ES-I3 (cell line): ENCODE measurements around the gene PCK2.
"Not testable (repeated sequence)": the region's sequence is repeated elsewhere in the genome, so short reads cannot be mapped to it uniquely, and the experiment has no call there.

ENCODE experiments used
- H3K36me3 ChIP-seq: 2 replicates; pipeline ENCODE4 v1.6.1; 2013; ENCODE audit warnings: mild to moderate bottlenecking, low read length, control low read depth, moderate library complexity; ENCODE audit not compliant: insufficient read depth
- H3K4me1 ChIP-seq: 2 replicates; pipeline ENCODE4 v1.6.1; 2013; ENCODE audit warnings: mild to moderate bottlenecking, control low read depth, low read length; ENCODE audit not compliant: insufficient read depth
- H3K9ac ChIP-seq: 2 replicates; pipeline ENCODE4 v1.6.1; 2013; ENCODE audit warnings: low read depth, mild to moderate bottlenecking, low read length, moderate library complexity
- H3K9me3 ChIP-seq: 2 replicates; pipeline ENCODE4 v1.6.1; 2013; ENCODE audit warnings: mild to moderate bottlenecking, low read length, moderate library complexity; ENCODE audit not compliant: control insufficient read depth, insufficient read depth

PCK2 gene

DNA sequence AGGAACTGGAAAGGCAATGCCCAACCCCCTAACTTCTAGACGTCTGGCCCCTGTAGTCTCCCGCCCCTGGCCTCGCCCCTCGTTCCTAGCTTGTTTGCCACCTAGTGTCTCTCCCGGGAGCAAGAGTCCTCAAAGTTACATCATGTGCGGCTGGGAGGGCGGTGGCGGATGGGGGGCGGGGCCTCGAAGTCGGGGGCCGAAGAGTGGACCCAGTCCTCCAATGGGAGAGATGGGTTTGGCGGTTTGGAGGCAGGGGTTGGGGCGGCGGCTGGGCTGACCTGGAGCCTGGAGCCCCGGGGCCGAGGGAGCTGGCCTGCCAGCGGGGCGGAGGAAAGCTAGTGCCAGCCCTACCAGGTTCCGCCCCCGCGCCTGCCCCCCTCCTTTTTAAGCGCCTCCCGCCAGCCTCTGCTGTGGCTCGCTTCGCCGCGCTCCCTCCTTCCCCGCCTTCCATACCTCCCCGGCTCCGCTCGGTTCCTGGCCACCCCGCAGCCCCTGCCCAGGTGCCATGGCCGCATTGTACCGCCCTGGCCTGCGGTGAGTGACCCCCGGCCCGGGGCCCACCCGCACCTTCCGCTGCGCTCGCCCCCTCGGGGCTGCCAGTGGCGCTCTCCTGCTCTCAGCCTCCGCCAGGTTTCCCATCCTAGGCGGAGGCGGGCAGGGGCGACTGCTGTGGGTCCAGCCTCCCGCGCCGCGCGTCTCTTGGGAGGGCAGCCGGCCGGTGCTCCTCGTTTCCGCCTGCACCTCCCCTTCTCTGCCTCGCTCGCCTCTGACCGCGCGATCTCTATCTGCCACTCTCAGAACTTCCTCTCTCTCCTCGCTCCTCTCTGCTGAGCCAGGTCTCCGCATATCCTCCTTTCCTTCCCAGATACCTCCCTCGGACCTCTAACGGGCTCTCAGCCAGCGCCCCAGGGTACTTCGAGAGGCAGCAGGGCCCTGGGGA lies at the start of gene PCK2:
PCK2 (plus strand) TSS at position 411 of the 940 bp plus-strand sequence; CDS start at position 506, 95 bp downstream.
- H3K9me3 ChIP-seq = no peaks in the 10 kb centered on the region; the same call in 1 of the 2 replicates
- H3K4me1 ChIP-seq = peaks cover 9% of the 10 kb centered on the region

DNA sequence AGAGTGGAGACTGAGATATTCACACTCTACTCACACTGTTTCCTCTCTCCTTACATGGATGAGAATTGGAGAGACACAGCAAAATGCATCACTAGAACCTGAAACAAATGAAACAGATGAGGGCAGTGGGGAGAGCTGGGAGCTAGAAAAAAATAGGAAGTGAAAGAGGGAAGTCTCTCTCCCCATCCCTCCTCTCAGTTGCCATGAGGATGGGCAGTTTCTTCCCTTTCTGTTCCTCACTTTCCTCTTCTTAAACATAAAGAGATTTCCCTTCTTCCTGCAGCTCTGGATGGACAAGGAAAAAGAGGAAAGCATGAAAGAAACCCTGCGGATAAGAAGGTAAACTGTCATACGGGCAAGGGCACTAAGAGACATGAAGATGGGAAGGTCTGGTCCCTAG lies 45.1 kb upstream of the PCK2 start:
- H3K4me1 ChIP-seq, H3K9me3 ChIP-seq, H3K9ac ChIP-seq, H3K36me3 ChIP-seq: not testable (repeated sequence)

More for the DNA sequence above, at the start of gene PCK2:
- Histone ChIP-seq H3K9ac (peak within 1 kb of the TSS; percentile 99), H3K36me3 (peaks cover 11% of the 10 kb centered on the region; the same call in 1 of the 2 replicates)

DNA sequence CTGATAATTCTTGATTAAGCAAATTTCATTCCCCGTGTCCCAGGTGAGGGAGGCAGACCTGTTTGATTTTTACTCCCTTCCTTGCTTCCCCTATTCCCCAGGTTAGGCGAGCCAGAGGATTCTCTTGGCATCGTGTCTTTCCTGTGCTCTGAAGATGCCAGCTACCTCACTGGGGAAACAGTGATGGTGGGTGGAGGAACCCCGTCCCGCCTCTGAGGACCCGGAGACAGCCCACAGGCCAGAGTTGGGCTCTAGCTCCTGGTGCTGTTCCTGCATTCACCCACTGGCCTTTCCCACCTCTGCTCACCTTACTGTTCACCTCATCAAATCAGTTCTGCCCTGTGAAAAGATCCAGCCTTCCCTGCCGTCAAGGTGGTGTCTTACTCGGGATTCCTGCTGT lies 43.4 kb upstream of the PCK2 start:
- not testable (repeated sequence) for H3K9ac ChIP-seq, H3K36me3 ChIP-seq, H3K4me1 ChIP-seq, H3K9me3 ChIP-seq

DNA sequence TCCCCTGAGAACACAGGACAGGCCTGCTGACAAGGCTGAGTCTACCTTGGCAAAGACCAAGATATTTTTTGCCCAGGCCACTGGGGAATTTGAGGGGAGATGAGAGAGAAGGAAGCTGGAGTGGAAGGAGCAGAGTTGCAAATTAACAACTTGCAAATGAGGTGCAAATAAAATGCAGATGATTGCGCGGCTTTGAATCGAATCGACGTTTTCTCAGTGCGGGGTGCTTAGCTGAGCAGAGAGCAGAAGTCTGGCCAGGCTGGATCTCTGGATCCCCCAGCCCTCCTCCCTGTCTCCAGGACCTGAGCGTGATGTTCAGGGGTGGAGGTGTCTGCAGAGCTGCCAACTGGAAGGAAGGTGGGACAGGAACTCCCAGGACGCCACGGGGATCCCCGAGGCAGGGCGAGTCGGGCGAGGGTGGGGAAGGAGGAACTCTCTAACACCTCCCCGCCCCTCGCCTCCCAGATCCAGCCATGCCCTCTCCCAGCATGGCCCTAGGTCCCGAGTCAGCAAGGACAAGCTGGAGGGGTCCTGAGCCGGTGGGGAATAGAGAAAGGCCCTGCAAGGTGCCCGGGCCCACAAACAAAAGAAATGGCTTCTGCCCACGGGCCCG lies 42.8 kb upstream of the PCK2 start:
- H3K9ac ChIP-seq = peak overlapping the region; percentile 72
- no peaks in the 10 kb centered on the region for H3K36me3 ChIP-seq
- no peaks in the 10 kb centered on the region for H3K4me1 ChIP-seq
- no peaks in the 10 kb centered on the region for H3K9me3 ChIP-seq

DNA sequence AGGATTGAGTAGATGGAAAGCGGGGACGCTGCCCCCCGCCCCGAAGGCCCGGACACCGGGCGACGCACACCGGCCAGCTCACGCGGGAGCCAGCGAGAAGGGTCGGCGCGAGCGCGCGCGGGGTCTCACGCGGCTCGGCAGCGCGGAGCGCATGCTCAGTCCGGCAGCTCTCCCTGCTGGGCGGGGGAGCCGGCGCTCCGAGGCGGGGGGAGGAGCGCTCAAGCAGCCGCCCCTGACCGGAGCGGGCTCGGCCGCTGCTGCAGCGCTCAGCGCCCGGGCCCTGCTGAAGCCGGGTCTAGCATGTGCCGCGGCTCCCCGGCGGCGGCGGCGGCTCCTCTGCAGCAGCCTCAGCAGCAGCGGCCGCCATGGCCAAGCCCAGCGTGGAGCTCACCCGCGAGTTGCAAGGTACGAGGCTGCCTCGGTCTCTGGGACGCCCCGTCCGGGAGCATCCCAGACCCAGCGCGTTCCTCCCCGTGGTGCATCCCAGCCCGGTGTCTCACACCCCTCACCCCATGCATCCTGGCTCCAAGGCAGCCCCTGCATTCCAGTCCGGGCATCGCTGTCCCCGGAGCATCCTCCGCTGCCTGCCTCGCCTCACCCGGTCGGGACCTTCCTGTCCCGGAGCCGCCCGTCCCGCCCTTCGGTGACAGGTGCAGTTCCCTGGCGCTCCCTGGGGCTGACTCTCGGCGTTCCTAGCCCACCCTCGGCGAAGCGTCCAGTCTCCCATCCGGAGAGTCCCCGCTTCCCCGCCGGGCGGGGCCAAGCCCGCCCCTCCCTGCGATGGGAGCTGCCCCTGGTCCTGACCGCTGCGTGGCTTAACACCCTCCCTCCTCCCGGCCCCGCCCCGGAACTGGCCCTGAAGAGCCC lies 42.1 kb upstream of the PCK2 start, which contains the start of gene CARMIL3:
CARMIL3 (plus strand) TSS at position 221 of the 867 bp plus-strand sequence; CDS start at position 366, 145 bp downstream.
- no peaks in the 10 kb centered on the region for H3K36me3 ChIP-seq

DNA sequence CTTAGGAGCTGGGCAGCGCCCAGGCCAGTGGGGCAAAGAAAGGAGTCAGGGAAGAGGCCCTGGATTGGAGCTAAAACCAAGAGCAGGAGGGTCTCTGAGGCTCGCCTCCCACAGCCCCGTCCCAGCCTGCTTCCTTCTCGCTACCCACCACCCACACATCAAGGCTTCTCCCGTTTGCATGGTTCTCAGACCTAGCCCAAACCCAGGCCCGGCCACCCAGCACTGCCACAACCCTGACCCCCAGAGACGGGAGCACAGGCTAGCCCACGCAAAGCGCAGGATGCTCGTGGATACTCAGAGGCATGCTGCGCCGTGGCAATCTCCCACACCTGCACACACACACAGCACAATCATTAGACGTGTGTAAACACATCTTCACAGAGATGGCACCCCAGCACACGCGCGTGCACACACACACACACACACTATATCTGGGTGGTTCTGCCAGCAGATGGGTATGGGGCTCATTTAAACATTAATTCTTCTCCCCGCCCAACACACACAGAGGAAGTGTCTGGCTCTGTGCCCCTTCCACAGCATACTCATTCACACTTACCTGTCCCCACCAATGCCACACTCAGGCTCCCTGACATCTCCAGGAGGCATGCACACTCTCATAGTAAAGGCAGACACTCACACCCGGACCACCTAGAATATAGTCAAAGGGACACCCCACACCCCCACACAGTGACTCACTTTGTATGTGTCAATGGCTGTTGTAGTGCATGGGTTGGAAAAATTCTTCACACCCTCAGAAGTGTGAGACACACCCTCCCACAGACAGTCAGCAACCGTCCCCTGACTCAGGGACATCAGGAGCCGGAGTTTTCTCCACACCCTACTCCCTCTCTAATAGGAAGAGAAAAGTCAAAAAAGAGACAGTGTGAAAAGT lies 41.2 kb upstream of the PCK2 start:
- no peaks in the 10 kb centered on the region for H3K4me1 ChIP-seq
- peak overlapping the region; percentile 72; the same call in 1 of the 2 replicates for H3K9ac ChIP-seq

More for the DNA sequence above, 42.1 kb upstream of the PCK2 start, which contains the start of gene CARMIL3:
- no peaks in the 10 kb centered on the region for H3K9me3 ChIP-seq
- H3K9ac ChIP-seq = peak within 1 kb of the TSS; percentile 72
- H3K4me1 ChIP-seq = no peaks in the 10 kb centered on the region

DNA sequence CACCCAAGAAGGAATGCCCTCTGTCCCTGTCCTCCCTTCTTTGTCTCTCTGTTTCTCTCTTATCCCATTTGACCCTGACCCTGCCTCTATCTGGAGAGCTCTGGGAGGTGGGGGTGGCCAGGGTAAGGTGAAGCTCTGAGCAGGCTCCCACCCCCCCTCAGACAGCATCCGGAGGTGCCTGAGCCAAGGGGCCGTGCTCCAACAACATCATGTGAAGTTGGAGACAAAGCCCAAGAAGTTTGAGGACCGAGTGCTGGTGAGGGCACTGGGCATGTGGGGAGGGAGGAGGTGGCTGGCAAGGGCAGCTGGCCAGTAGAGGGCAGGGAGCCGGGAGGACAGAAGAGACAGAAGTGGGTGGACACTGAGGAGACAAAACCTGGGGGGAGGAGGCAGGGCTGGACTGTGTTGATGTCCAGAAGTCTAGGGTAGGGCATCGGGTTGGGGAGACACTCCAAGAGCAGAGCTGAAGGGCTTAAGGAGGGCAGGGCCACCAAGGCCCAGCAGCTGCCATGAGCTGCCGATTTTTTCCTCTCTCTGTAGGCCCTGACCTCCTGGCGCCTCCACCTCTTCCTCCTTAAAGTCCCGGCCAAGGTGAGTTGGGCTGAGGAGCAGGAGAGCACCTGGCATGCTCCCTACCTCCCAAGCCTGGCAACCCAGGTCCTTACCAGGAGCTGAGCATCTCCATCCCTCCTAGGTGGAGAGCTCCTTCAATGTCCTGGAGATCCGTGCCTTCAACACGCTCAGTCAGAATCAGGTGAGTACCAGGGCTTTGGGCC lies 40.4 kb upstream of the PCK2 start:
- H3K9ac ChIP-seq = no peak overlapping the region
- 0 out of 2 replicates have a peak, but pooled peaks cover 3% of the 10 kb centered on the region for H3K4me1 ChIP-seq
- no peaks in the 10 kb centered on the region for H3K9me3 ChIP-seq
- H3K36me3 ChIP-seq = no peaks in the 10 kb centered on the region

More for the DNA sequence above, 41.2 kb upstream of the PCK2 start:
- H3K9me3 ChIP-seq = no peaks in the 10 kb centered on the region
- H3K36me3 ChIP-seq = no peaks in the 10 kb centered on the region

DNA sequence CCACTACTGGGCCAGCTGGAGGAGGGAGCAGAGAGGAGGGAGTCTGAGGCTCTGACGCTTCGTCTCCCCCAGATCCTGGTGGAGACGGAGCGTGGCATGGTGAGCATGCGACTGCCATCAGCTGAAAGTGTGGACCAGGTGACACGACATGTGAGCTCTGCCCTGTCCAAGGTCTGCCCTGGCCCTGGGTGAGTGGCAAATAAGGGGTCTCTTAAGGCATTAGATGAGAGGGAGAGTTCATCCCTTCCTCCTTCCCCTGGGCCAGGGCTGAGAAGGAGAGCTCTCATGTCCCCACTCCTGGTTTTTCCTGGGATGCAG lies 39.8 kb upstream of the PCK2 start:
- Histone ChIP-seq H3K9me3 (no peaks in the 10 kb centered on the region), H3K36me3 (no peaks in the 10 kb centered on the region), H3K4me1 (0 out of 2 replicates have a peak, but pooled peaks cover 5% of the 10 kb centered on the region), H3K9ac (no peak overlapping the region)

DNA sequence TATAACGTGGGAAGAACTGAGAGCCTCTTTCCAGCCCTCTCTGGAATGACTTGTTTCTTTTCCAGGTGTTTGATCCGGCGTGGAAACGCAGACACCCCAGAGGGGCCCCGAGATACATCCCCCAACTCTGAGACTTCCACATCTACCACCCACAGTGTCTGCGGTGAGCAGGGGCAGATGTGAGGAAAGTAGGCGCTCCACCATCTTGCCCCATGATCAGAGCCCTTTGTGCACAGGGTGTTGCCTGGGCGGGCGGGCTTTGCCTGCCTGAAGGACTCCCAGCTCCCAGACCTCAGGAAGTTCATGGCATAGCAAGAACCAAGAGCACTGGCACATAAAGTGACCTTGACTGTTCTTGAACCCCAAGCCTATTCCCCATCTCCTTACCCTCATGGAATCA lies 39.5 kb upstream of the PCK2 start:
- Histone ChIP-seq H3K4me1 (0 out of 2 replicates have a peak, but pooled peaks cover 5% of the 10 kb centered on the region), H3K36me3 (no peaks in the 10 kb centered on the region), H3K9ac (no peak overlapping the region), H3K9me3 (no peaks in the 10 kb centered on the region)

DNA sequence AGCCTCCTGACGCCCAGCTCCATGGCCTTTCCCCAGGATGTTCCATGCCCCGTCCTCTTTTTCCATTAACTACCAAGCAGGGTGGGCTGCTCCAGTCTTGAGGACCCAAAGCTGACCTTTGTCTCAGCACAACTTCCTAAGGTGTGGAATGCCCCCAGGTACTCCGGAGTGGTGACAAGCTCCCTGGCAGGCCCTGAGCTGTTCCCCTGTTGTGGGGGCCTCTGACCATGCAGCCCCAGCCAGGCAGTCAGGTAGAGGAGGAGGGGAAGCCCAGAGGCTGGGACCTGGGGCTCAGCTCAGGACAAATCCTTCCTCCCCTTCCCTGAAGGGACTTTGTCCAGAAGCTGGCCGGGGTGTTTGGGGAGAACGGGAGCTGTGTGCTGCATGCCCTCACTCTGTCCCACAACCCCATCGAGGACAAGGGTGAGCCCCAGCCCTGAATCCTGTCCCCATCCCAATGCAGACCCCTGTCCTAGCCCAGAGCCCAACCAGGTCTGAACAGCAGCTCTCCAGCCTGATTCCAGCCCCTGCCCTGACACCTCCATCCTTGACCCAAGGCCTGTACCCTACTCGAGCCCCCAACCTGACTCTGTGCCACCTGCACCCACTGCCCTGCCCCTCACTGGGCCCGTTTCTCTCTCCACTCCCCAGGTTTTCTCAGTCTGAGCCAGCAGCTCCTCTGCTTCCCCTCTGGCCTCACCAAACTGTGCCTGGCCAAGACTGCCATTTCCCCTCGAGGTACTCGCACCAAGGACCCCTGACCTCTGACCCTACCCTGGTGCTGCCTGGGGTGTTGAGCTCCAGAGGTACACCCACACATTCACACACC lies 37.9 kb upstream of the PCK2 start:
- 0 out of 2 replicates have a peak, but pooled peaks cover 5% of the 10 kb centered on the region for H3K4me1 ChIP-seq
- no peaks in the 10 kb centered on the region for H3K9me3 ChIP-seq
- no peaks in the 10 kb centered on the region for H3K36me3 ChIP-seq
- H3K9ac ChIP-seq = no peak overlapping the region

DNA sequence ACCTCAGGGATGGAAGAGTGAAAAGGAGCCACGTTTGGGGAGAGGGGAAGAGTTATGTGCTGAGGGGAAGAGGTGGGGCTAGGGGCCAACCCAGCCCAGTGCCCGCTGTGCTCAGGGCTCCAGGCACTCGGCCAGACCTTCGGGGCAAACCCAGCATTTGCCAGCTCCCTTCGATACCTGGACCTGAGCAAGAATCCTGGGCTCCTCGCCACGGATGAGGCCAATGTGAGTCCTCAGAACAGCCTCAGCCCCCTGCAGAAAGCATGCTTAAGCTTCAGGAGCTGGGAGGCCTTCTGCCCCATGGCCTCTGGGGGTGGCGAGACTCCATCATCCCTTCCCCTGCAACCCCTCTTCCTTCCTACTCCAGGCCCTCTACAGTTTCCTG lies 37.3 kb upstream of the PCK2 start:
- Histone ChIP-seq H3K4me1 (0 out of 2 replicates have a peak, but pooled peaks cover 5% of the 10 kb centered on the region), H3K9ac (no peak overlapping the region), H3K36me3 (no peaks in the 10 kb centered on the region), H3K9me3 (no peaks in the 10 kb centered on the region)

DNA sequence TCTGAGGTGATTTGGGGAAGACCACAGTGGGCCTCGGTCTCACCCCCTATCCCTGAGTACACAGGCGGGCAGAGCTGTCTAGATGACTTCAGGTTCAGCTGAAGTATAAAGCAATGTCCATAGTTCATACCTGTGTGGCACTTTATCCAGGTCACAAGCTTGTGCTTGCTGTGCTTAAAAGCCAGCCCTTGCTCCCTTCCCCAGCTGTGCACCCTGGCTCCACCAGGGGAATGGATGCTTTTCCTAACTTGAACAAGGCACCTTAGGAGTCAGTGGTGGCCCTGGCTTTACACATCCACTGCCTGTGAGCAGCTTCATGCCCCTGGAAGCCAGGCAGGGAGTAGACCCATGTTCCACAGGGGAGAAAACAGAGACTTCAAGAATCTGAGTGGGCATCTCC lies 36.8 kb upstream of the PCK2 start:
- Histone ChIP-seq H3K9ac (no peak overlapping the region), H3K9me3 (no peaks in the 10 kb centered on the region), H3K36me3 (no peaks in the 10 kb centered on the region), H3K4me1 (0 out of 2 replicates have a peak, but pooled peaks cover 5% of the 10 kb centered on the region)
